Neural progenitor cell (in vitro differentiated cells): ENCODE data around the gene C2CD5. TPM values are rescaled to one million over a fixed set of nuclear protein-coding genes. Genes with fewer than 3 reads are reported as not detected.

Source experiments
- DNase-seq: peaks from one replicate; pipeline ENCODE4 v3.0.0-alpha.2; 2016; ENCODE audit warnings: low spot score
- H2AFZ ChIP-seq: fragments of 200-600 bp; sonication (generic); replicated peaks from 2 replicates; pipeline ENCODE4 v1.6.1; 2016; ENCODE audit warnings: antibody characterized with exemption
- H3F3A ChIP-seq: fragments of 200-600 bp; sonication (generic); 2 replicates; pipeline ENCODE4 v1.6.1; 2016; ENCODE audit warnings: antibody characterized with exemption, low read depth
- H3K27ac ChIP-seq: fragments of 200-600 bp; sonication (generic); 2 replicates; pipeline ENCODE4 v1.5.1; 2016; ENCODE audit warnings: mild to moderate bottlenecking
- H3K27me3 ChIP-seq: fragments of 200-600 bp; sonication (generic); 2 replicates; pipeline ENCODE4 v1.6.1; 2016; ENCODE audit warnings: mild to moderate bottlenecking, moderate library complexity
- H3K36me3 ChIP-seq: fragments of 200-600 bp; sonication (generic); 2 replicates; pipeline ENCODE4 v1.5.1; 2016
- H3K4me1 ChIP-seq: fragments of 200-600 bp; sonication (generic); 2 replicates; pipeline ENCODE4 v1.6.1; 2016; ENCODE audit warnings: mixed run types
- H3K4me2 ChIP-seq: fragments of 200-600 bp; sonication (generic); 2 replicates; pipeline ENCODE4 v1.6.1; 2016
- H3K4me3 ChIP-seq: fragments of 200-600 bp; sonication (generic); 2 replicates; pipeline ENCODE4 v1.5.1; 2016
- H3K79me2 ChIP-seq: fragments of 200-600 bp; sonication (generic); 2 replicates; pipeline ENCODE4 v1.6.1; 2016; ENCODE audit warnings: low read depth
- H3K9ac ChIP-seq: fragments of 200-600 bp; sonication (generic); 2 replicates; pipeline ENCODE4 v1.6.1; 2016
- H3K9me3 ChIP-seq: fragments of 200-600 bp; sonication (generic); 2 replicates; pipeline ENCODE4 v1.5.1; 2016; ENCODE audit warnings: low read depth
- H4K20me1 ChIP-seq: fragments of 200-600 bp; sonication (generic); 2 replicates; pipeline ENCODE4 v1.6.1; 2016; ENCODE audit warnings: low read depth
- H3K27ac Mint-ChIP-seq: 3 replicates; pipeline ENCODE4 v1.8.0; 2021; ENCODE audit warnings: mixed read lengths
- H3K27me3 Mint-ChIP-seq: 2 replicates; pipeline ENCODE4 v1.8.0; 2022; ENCODE audit warnings: low read depth, mild to moderate bottlenecking, inconsistent platforms, moderate library complexity, mixed read lengths; ENCODE audit not compliant: insufficient read depth
- H3K36me3 Mint-ChIP-seq: 3 replicates; pipeline ENCODE4 v1.8.0; 2021; ENCODE audit warnings: mixed read lengths
- H3K4me1 Mint-ChIP-seq: 3 replicates; pipeline ENCODE4 v1.8.0; 2021; ENCODE audit warnings: mixed read lengths
- H3K4me3 Mint-ChIP-seq: 3 replicates; pipeline ENCODE4 v1.8.0; 2021; ENCODE audit warnings: mild to moderate bottlenecking, moderate library complexity, mixed read lengths
- H3K9me3 Mint-ChIP-seq: 3 replicates; pipeline ENCODE4 v1.8.0; 2020; ENCODE audit warnings: mixed read lengths
- EZH2 ChIP-seq: fragments of 200-600 bp; sonication (generic); IDR thresholded peaks from 2 replicates; pipeline ENCODE4 v1.6.1; 2017; ENCODE audit warnings: antibody characterized with exemption, mild to moderate bottlenecking, moderate library complexity
- EZH2phosphoT487 ChIP-seq: fragments of 200-600 bp; sonication (generic); IDR thresholded peaks from 2 replicates; pipeline ENCODE4 v1.6.1; 2017; ENCODE audit warnings: antibody characterized with exemption
- total RNA-seq: library from RNA; depleted of rRNA; stranded (reverse); fragments of >200 nt; gene quantifications from 2 replicates; pipeline ENCODE4 v1.2.3, GENCODE V29; 2015; ENCODE audit warnings: low replicate concordance
- TF ChIP-seq, protein P1 (sequence below): fragments of 200-600 bp; sonication (generic); IDR thresholded peaks from 2 replicates; pipeline ENCODE4 v1.5.1; 2017; ENCODE audit warnings: antibody characterized with exemption, mild to moderate bottlenecking

Gene C2CD5
- total RNA-seq, 1 donor from 2014 or later = 86.9 TPM

DNA sequence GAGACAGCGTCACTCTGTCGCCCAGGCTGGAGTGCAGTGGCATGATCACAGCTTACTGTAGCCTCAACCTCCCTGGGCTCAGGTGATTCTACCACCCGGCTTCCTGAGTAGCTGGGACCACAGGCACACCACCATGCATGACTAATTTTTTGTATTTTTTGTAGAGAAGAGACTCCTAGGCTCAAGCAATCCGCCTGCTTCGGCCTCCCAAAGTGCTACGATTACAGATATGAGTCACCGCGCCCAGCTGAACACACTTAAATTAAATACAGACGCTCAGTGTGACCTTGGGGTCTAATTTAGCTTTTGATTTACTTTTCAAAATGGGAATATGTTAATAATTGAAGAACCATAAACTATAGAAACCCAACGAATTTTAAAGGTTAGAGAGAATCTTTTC, 77.2 kb downstream of the C2CD5 start:
- Mint-ChIP-seq H3K9me3 (no peaks in the 10 kb centered on the region), H3K27me3 (no peaks in the 10 kb centered on the region), H3K4me1 (no peaks in the 10 kb centered on the region), H3K36me3 (peaks cover 8% of the 10 kb centered on the region), H3K4me3 (no peak overlapping the region), H3K27ac (no peak overlapping the region)
- Histone ChIP-seq H3K4me1 (no peaks in the 10 kb centered on the region), H2AFZ (no peak overlapping the region), H3K27ac (no peak overlapping the region), H4K20me1 (no peaks in the 10 kb centered on the region), H3K4me3 (no peak overlapping the region), H3F3A (no peaks in the 10 kb centered on the region), H3K4me2 (no peak overlapping the region), H3K79me2 (no peaks in the 10 kb centered on the region), H3K36me3 (peaks cover 25% of the 10 kb centered on the region), H3K9ac (no peak overlapping the region), H3K27me3 (no peaks in the 10 kb centered on the region), H3K9me3 (no peaks in the 10 kb centered on the region)
- DNase-seq = no peak
- TF ChIP-seq EZH2 (no peak), EZH2phosphoT487 (no peak)
- TF ChIP-seq, protein P1, sequence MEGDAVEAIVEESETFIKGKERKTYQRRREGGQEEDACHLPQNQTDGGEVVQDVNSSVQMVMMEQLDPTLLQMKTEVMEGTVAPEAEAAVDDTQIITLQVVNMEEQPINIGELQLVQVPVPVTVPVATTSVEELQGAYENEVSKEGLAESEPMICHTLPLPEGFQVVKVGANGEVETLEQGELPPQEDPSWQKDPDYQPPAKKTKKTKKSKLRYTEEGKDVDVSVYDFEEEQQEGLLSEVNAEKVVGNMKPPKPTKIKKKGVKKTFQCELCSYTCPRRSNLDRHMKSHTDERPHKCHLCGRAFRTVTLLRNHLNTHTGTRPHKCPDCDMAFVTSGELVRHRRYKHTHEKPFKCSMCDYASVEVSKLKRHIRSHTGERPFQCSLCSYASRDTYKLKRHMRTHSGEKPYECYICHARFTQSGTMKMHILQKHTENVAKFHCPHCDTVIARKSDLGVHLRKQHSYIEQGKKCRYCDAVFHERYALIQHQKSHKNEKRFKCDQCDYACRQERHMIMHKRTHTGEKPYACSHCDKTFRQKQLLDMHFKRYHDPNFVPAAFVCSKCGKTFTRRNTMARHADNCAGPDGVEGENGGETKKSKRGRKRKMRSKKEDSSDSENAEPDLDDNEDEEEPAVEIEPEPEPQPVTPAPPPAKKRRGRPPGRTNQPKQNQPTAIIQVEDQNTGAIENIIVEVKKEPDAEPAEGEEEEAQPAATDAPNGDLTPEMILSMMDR = no peak

DNA sequence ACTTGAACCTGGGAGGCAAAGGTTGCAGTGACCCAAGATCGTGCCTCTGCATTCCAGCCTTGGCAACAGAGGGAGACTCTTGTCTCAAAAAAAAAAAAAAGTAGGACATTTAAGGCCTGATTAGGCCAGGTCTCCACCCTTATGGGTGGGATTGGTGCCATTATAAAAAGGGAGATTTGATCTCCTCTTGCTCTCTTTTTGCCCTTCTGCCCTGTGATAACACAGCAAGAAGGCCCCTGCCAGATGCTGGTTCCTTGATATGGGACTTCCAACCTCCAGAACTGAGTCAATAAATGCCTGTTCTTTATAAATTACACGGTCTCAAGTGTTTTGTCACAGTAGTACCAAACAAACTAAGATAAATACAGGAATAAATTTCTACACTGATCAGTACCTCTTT, 81.0 kb downstream of the C2CD5 start:
- H3K27ac ChIP-seq = no peak overlapping the region
- H3K79me2 ChIP-seq = no peaks in the 10 kb centered on the region
- H3K36me3 ChIP-seq = no peaks in the 10 kb centered on the region
- TF ChIP-seq EZH2phosphoT487 (no peak), EZH2 (no peak)
- TF ChIP-seq, protein P1 = no peak
- no peak overlapping the region for H3K9ac ChIP-seq
- no peak overlapping the region for H3K27ac Mint-ChIP-seq
- no peak overlapping the region for H3K4me3 ChIP-seq
- no peak overlapping the region for H2AFZ ChIP-seq
- no peaks in the 10 kb centered on the region for H3K27me3 Mint-ChIP-seq
- H3F3A ChIP-seq = no peaks in the 10 kb centered on the region
- no peak overlapping the region for H3K4me2 ChIP-seq
- H3K4me1 Mint-ChIP-seq = peaks cover 2% of the 10 kb centered on the region
- no peaks in the 10 kb centered on the region for H3K9me3 ChIP-seq
- no peaks in the 10 kb centered on the region for H4K20me1 ChIP-seq
- no peaks in the 10 kb centered on the region for H3K4me1 ChIP-seq
- H3K9me3 Mint-ChIP-seq = no peaks in the 10 kb centered on the region
- H3K27me3 ChIP-seq = no peaks in the 10 kb centered on the region
- DNase-seq = no peak
- no peak overlapping the region for H3K4me3 Mint-ChIP-seq
- H3K36me3 Mint-ChIP-seq = peaks cover 2% of the 10 kb centered on the region

DNA sequence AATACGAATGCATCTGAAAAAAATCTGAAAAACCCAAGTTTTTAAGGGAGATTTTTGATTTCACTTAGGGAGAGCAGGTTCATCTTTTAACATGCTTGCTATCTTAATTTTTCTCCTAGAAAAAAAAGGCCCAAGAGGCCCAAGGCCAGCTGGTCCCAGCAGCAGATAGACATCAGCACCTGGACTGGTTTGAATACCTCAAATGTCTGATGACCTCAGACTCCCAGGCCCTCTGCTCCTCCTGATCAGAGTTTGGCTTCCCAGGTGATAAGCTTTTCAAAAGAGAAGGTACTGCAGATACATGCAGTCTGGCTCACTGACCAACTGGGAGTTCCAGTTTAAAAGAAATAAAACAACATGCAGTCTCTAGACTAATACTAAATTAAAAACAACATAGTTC, 82.6 kb downstream of the C2CD5 start:
- TF ChIP-seq, protein P1 = no peak
- TF ChIP-seq EZH2 (no peak), EZH2phosphoT487 (no peak)
- Histone ChIP-seq H3F3A (no peaks in the 10 kb centered on the region), H3K36me3 (no peaks in the 10 kb centered on the region), H3K9me3 (no peaks in the 10 kb centered on the region), H3K4me3 (no peak overlapping the region), H4K20me1 (no peaks in the 10 kb centered on the region), H3K27ac (no peak overlapping the region), H3K4me2 (no peak overlapping the region), H3K9ac (no peak overlapping the region), H3K27me3 (no peaks in the 10 kb centered on the region), H3K79me2 (no peaks in the 10 kb centered on the region), H2AFZ (no peak overlapping the region), H3K4me1 (no peaks in the 10 kb centered on the region)
- Mint-ChIP-seq H3K27ac (no peak overlapping the region), H3K9me3 (no peaks in the 10 kb centered on the region), H3K4me3 (no peak overlapping the region), H3K4me1 (peaks cover 2% of the 10 kb centered on the region), H3K36me3 (peaks cover 2% of the 10 kb centered on the region), H3K27me3 (no peaks in the 10 kb centered on the region)
- no peak for DNase-seq
